Caco-2 (cell line): ENCODE data around the gene DHRS9. TPM values are rescaled to one million over a fixed set of nuclear protein-coding genes. Genes with fewer than 3 reads are reported as not detected.

Source experiments
- BruUV-seq: library from RNA; stranded (reverse); fragments of 400-500 nt; replicated peaks from 2 replicates; lab custom pipeline; 2021; lab: Mats Ljungman, UMichigan
- CTCF ChIA-PET: fragments of 300-600 bp; sonication (Branson Sonifier 250); formaldehyde crosslinking; loops from one replicate; lab custom pipeline; 2022; ENCODE audit warnings: antibody characterized with exemption; lab: Charles Lee
- POLR2A ChIA-PET: fragments of 300-600 bp; sonication (Branson Sonifier 250); formaldehyde crosslinking; loops from one replicate; lab custom pipeline; 2022; ENCODE audit warnings: antibody characterized with exemption; lab: Charles Lee
- DNase-seq, 2 experiments: peaks; one replicate each; pipeline versions ENCODE4 v3.0.0 to v3.0.0-alpha.2; 2020 to 2022
- H3K27me3 ChIP-seq: replicated peaks from 2 replicates; pipeline ENCODE4 v1.6.0; 2011; ENCODE audit warnings: low read length; ENCODE audit not compliant: control insufficient read depth, insufficient read depth
- H3K36me3 ChIP-seq: 2 replicates; pipeline ENCODE4 v1.5.1; 2011; ENCODE audit warnings: low read length; ENCODE audit not compliant: control insufficient read depth, insufficient read depth
- H3K4me1 ChIP-seq: fragments of 250-450 bp; sonication (Bioruptor Pico); 2 replicates; pipeline ENCODE4 v1.5.1; 2020; ENCODE audit warnings: mild to moderate bottlenecking
- H3K4me3 ChIP-seq: 2 replicates; pipeline ENCODE4 v1.5.1; 2011; ENCODE audit warnings: low read depth, mild to moderate bottlenecking, control low read depth, low read length
- H3K9me3 ChIP-seq: fragments of 250-450 bp; sonication (Bioruptor Pico); 2 replicates; pipeline ENCODE4 v1.5.1; 2020; ENCODE audit warnings: mild to moderate bottlenecking, moderate library complexity
- H3K27ac Mint-ChIP-seq: one replicate; pipeline ENCODE4 v1.8.0; 2022; ENCODE audit warnings: mixed read lengths; ENCODE audit not compliant: unreplicated experiment
- H3K27me3 Mint-ChIP-seq: one replicate; pipeline ENCODE4 v1.8.0; 2022; ENCODE audit warnings: mixed read lengths; ENCODE audit not compliant: insufficient read depth, unreplicated experiment
- H3K36me3 Mint-ChIP-seq: one replicate; pipeline ENCODE4 v1.8.0; 2022; ENCODE audit warnings: mild to moderate bottlenecking, mixed read lengths; ENCODE audit not compliant: insufficient read depth, unreplicated experiment
- H3K4me1 Mint-ChIP-seq: one replicate; pipeline ENCODE4 v1.8.0; 2022; ENCODE audit warnings: low read depth, mixed read lengths; ENCODE audit not compliant: unreplicated experiment
- H3K4me3 Mint-ChIP-seq: one replicate; pipeline ENCODE4 v1.8.0; 2022; ENCODE audit warnings: mild to moderate bottlenecking, moderate library complexity, mixed read lengths; ENCODE audit not compliant: unreplicated experiment
- H3K9me3 Mint-ChIP-seq: one replicate; pipeline ENCODE4 v1.8.0; 2022; ENCODE audit warnings: mixed read lengths; ENCODE audit not compliant: unreplicated experiment
- CTCF ChIP-seq, 2 experiments: fragments of 200-600 bp in 1 of 2; IDR thresholded peaks; 1 replicate in 1 of 2; 2 replicates in 1 of 2; pipeline versions ENCODE4 v1.5.1 to v1.8.0; 2011 to 2022; ENCODE audit warnings: antibody characterized with exemption in 1 of 2, control low read depth in 1 of 2, inconsistent platforms in 1 of 2, low read depth in 1 of 2, low read length in 1 of 2, mild to moderate bottlenecking in 1 of 2, moderate library complexity in 1 of 2; ENCODE audit not compliant: insufficient read depth in 1 of 2, severe bottlenecking in 1 of 2, unreplicated experiment in 1 of 2
- intact Hi-C: fragments of 100-400 bp; cut with micrococcal nuclease; formaldehyde crosslinking; loops from one replicate; pipeline ENCODE4 v1.10.0; 2022; ENCODE audit not compliant: unreplicated experiment
- total RNA-seq: library from RNA; stranded (reverse); gene quantifications from 2 replicates; pipeline ENCODE4 v1.2.3, GENCODE V29; 2022

DHRS9 gene
- total RNA-seq, 1 experiment from 2014 or later = not detected

- peak overlapping the region; percentile 21 for H3K27ac Mint-ChIP-seq
- no peaks in the 10 kb centered on the region for H3K36me3 Mint-ChIP-seq
- intact Hi-C loops = no loop called here
- H3K4me3 ChIP-seq = no peak overlapping the region
- ChIA-PET POLR2A (no interaction called here), CTCF (interaction anchor here (0.8 kb wide), 1 partner anchor 10 kb away, joined by 3 read pairs; no protein-coding TSS in a partner anchor)
- BruUV-seq = no TSS peak
- H3K4me1 ChIP-seq = no peaks in the 10 kb centered on the region
- TF ChIP-seq CTCF (IDR thresholded peaks at IDR 0.05; ENCODE audit: insufficient read depth in 1 of 2, low read depth in 1 of 2, low read length in 1 of 2, severe bottlenecking in 1 of 2, unreplicated experiment in 1 of 2) = no peak
- H3K36me3 ChIP-seq = 0 out of 2 replicates have a peak, but pooled peaks cover 1% of the 10 kb centered on the region
- no peaks in the 10 kb centered on the region for H3K27me3 ChIP-seq
- H3K4me3 Mint-ChIP-seq = no peak overlapping the region
- no peaks in the 10 kb centered on the region for H3K4me1 Mint-ChIP-seq
- H3K9me3 ChIP-seq = no peaks in the 10 kb centered on the region
- H3K9me3 Mint-ChIP-seq = no peaks in the 10 kb centered on the region
- no peak for DNase-seq
- no peaks in the 10 kb centered on the region for H3K27me3 Mint-ChIP-seq
Measured at GRCh38 chr2:169137924-169138323, 68.6 kb downstream of the DHRS9 start.

- Mint-ChIP-seq H3K4me3 (no peak overlapping the region), H3K4me1 (no peaks in the 10 kb centered on the region), H3K9me3 (no peaks in the 10 kb centered on the region), H3K36me3 (no peaks in the 10 kb centered on the region), H3K27me3 (no peaks in the 10 kb centered on the region), H3K27ac (no peak overlapping the region)
- no peaks in the 10 kb centered on the region for H3K9me3 ChIP-seq
- no peak for TF ChIP-seq CTCF (IDR thresholded peaks at IDR 0.05; ENCODE audit: insufficient read depth in 1 of 2, low read depth in 1 of 2, low read length in 1 of 2, severe bottlenecking in 1 of 2, unreplicated experiment in 1 of 2)
- no peak for DNase-seq
- H3K4me3 ChIP-seq = no peak overlapping the region
- no TSS peak for BruUV-seq
- CTCF ChIA-PET = interaction anchor here (1.5 kb wide), 1 partner anchor 30 kb away, joined by 5 read pairs; no protein-coding TSS in a partner anchor
- intact Hi-C loops = no loop called here
- H3K4me1 ChIP-seq = no peaks in the 10 kb centered on the region
- no peaks in the 10 kb centered on the region for H3K27me3 ChIP-seq
- POLR2A ChIA-PET = no interaction called here
- 0 out of 2 replicates have a peak, but pooled peaks cover 1% of the 10 kb centered on the region for H3K36me3 ChIP-seq
Measured at GRCh38 chr2:169139145-169139544, 69.8 kb downstream of the DHRS9 start.

- TF ChIP-seq CTCF (IDR thresholded peaks at IDR 0.05; ENCODE audit: insufficient read depth in 1 of 2, low read depth in 1 of 2, low read length in 1 of 2, severe bottlenecking in 1 of 2, unreplicated experiment in 1 of 2) = no peak
- Mint-ChIP-seq H3K27ac (no peak overlapping the region), H3K27me3 (no peaks in the 10 kb centered on the region), H3K9me3 (no peaks in the 10 kb centered on the region), H3K36me3 (peaks cover 10% of the 10 kb centered on the region), H3K4me1 (no peaks in the 10 kb centered on the region), H3K4me3 (no peak overlapping the region)
- no peak overlapping the region for H3K4me3 ChIP-seq
- CTCF ChIA-PET = interaction anchor here (1.5 kb wide), 1 partner anchor 31 kb away, joined by 5 read pairs; no protein-coding TSS in a partner anchor
- intact Hi-C loops = no loop called here
- peaks cover 1% of the 10 kb centered on the region; the same call in 1 of the 2 replicates for H3K36me3 ChIP-seq
- BruUV-seq = no TSS peak
- no peaks in the 10 kb centered on the region for H3K9me3 ChIP-seq
- H3K27me3 ChIP-seq = no peaks in the 10 kb centered on the region
- POLR2A ChIA-PET = no interaction called here
- no peaks in the 10 kb centered on the region for H3K4me1 ChIP-seq
- DNase-seq = no peak
Measured at GRCh38 chr2:169139993-169140767, 70.8 kb downstream of the DHRS9 start.
